Keratinocyte (primary cell): ENCODE results near the gene RANBP9. TPM values are rescaled to one million over a fixed set of nuclear protein-coding genes. Genes with fewer than 3 reads are reported as not detected.

Source experiments
- DNase-seq: peaks from one replicate; pipeline ENCODE4 v3.0.0-alpha.2; 2011; ENCODE audit warnings: low read depth, missing footprints, low spot score
- FAIRE-seq: peaks from 2 replicates; lab custom pipeline; 2011; peaks lifted over from hg19 to GRCh38; lab: Jason Lieb, UNC
- H2AFZ ChIP-seq: 2 replicates; pipeline ENCODE4 v1.6.0; 2012; ENCODE audit warnings: low read length, control low read depth, inconsistent platforms; ENCODE audit not compliant: control insufficient read depth
- H3K27ac ChIP-seq: 2 replicates; pipeline ENCODE4 v1.5.1; 2011; ENCODE audit warnings: low read length; ENCODE audit not compliant: control insufficient read depth, insufficient read depth
- H3K27me3 ChIP-seq: 3 replicates; pipeline ENCODE4 v1.6.0; 2011; ENCODE audit warnings: low read length; ENCODE audit not compliant: control insufficient read depth, insufficient read depth; ENCODE audit errors: extremely low read depth
- H3K36me3 ChIP-seq, 2 experiments: 2 replicates in 1 of 2; 3 replicates in 1 of 2; pipeline ENCODE4 v1.5.1; 2011; ENCODE audit warnings: low read length in 2 of 2, mild to moderate bottlenecking in 1 of 2; ENCODE audit not compliant: control insufficient read depth in 2 of 2, insufficient read depth in 2 of 2; ENCODE audit errors: extremely low read depth in 1 of 2
- H3K4me1 ChIP-seq: 3 replicates; pipeline ENCODE4 v1.5.1; 2011; ENCODE audit warnings: low read length; ENCODE audit not compliant: control insufficient read depth, insufficient read depth; ENCODE audit errors: extremely low read depth
- H3K4me2 ChIP-seq: 3 replicates; pipeline ENCODE4 v1.6.0; 2011; ENCODE audit warnings: low read depth, low read length; ENCODE audit not compliant: control insufficient read depth, insufficient read depth; ENCODE audit errors: extremely low read depth
- H3K4me3 ChIP-seq, 3 experiments: fragments of 200-600 bp in 1 of 3; sonication (generic) in 1 of 3; 2 replicates in 2 of 3; 3 replicates in 1 of 3; pipeline ENCODE4 v1.5.1; 2011 to 2016; ENCODE audit warnings: low read length in 3 of 3, mild to moderate bottlenecking in 3 of 3, control low read depth in 2 of 3, inconsistent platforms in 1 of 3, low read depth in 1 of 3, mixed read lengths in 1 of 3, mixed run types in 1 of 3, moderate library complexity in 1 of 3; ENCODE audit not compliant: control insufficient read depth in 2 of 3, insufficient read depth in 2 of 3; ENCODE audit errors: extremely low read depth in 1 of 3
- H3K79me2 ChIP-seq: 2 replicates; pipeline ENCODE4 v1.6.0; 2012; ENCODE audit warnings: low read length; ENCODE audit not compliant: control insufficient read depth, insufficient read depth
- H3K9ac ChIP-seq: 3 replicates; pipeline ENCODE4 v1.6.0; 2011; ENCODE audit warnings: low read length; ENCODE audit not compliant: control insufficient read depth, insufficient read depth; ENCODE audit errors: extremely low read depth
- H3K9me1 ChIP-seq: 3 replicates; pipeline ENCODE4 v1.6.0; 2011; ENCODE audit warnings: low read length; ENCODE audit not compliant: control insufficient read depth, insufficient read depth; ENCODE audit errors: extremely low read depth
- H3K9me3 ChIP-seq: 2 replicates; pipeline ENCODE4 v1.5.1; 2012; ENCODE audit warnings: low read depth, low read length; ENCODE audit not compliant: control insufficient read depth
- H4K20me1 ChIP-seq: 3 replicates; pipeline ENCODE4 v1.6.0; 2011; ENCODE audit warnings: low read length; ENCODE audit not compliant: control insufficient read depth, insufficient read depth; ENCODE audit errors: extremely low read depth
- CTCF ChIP-seq, 3 experiments: IDR thresholded peaks in 1 of 3; conservative IDR thresholded peaks in 1 of 3; optimal IDR thresholded peaks in 1 of 3; 2 replicates in 2 of 3; 3 replicates in 1 of 3; pipeline versions ENCODE3 to v1.5.1; 2011; ENCODE audit warnings: low read length in 3 of 3, mild to moderate bottlenecking in 3 of 3, moderate library complexity in 2 of 3, control low read depth in 1 of 3, inconsistent platforms in 1 of 3; ENCODE audit not compliant: insufficient read depth in 2 of 3; ENCODE audit errors: extremely low read depth in 1 of 3
- EZH2 ChIP-seq: IDR thresholded peaks from one replicate; pipeline ENCODE4 v1.6.1; 2012; ENCODE audit warnings: inconsistent platforms, mild to moderate bottlenecking, low read length, moderate library complexity
- dilution Hi-C: fragments of 300-500 bp; cut with MboI; formaldehyde crosslinking; loops from one replicate; pipeline ENCODE4 v1.7.0; 2020; ENCODE audit warnings: low sequenced_read_pairs; ENCODE audit not compliant: extremely low pct_ligation_motif_present
- polyA plus RNA-seq, 5 experiments: library from polyadenylated mRNA; depleted of rRNA in 3 of 5; stranded (reverse) in 3 of 5; stranded (forward) in 1 of 5; unstranded in 1 of 5; fragments of >200 nt; gene quantifications; 1 replicate in 1 of 5; 2 replicates in 3 of 5; 3 replicates in 1 of 5; pipeline versions ENCODE4 v1.2.1 to v1.2.3, GENCODE V29; 2011 to 2012; ENCODE audit warnings: missing spikeins in 2 of 5, low read depth in 1 of 5, low replicate concordance in 1 of 5

The RANBP9 gene
- polyA plus RNA-seq, 1 donor (not counting 4 experiments of a cell fraction or from before 2014, with no cell fraction given) = 36.7 TPM

DNA sequence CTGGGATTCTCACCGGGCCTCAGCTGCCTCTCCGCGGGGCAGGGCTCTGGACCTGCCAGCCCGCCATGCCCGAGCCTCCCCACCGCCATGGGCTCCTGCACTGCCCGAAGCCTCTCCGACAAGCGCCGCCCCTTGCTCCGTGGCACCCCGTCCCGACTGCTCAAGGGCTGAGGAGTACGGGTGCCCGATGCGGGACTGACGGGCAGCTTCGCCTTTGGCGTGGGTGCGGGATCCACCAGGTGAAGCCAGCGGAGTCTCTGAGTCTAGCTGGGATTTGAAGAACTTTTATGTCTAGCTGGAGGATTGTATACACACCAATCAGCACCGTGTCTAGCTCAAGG is 5.3 kb upstream of the RANBP9 start:
- Histone ChIP-seq H3K79me2 (no peaks in the 10 kb centered on the region), H3K9me3 (no peaks in the 10 kb centered on the region), H3K4me3 (no peak overlapping the region), H3K9me1 (no peaks in the 10 kb centered on the region), H3K36me3 (no peaks in the 10 kb centered on the region), H3K4me2 (no peak overlapping the region), H3K27ac (no peak overlapping the region), H3K4me1 (peaks cover 5% of the 10 kb centered on the region), H4K20me1 (no peaks in the 10 kb centered on the region), H3K27me3 (no peaks in the 10 kb centered on the region), H2AFZ (no peak overlapping the region), H3K9ac (no peak overlapping the region)
- FAIRE-seq (no peak), DNase-seq (no peak)
- no peak for TF ChIP-seq EZH2
- TF ChIP-seq CTCF (optimal IDR thresholded peaks at IDR 0.05 in 1 of 3, IDR thresholded peaks at IDR 0.05 in 1 of 3, conservative IDR thresholded peaks at IDR 0.05 in 1 of 3; ENCODE audit: extremely low read depth in 1 of 3, insufficient read depth in 2 of 3, low read length in 3 of 3) = no peak
- dilution Hi-C loops = no loop called here

- Histone ChIP-seq H3K4me2 (no peak overlapping the region), H3K9ac (no peak overlapping the region), H3K36me3 (no peaks in the 10 kb centered on the region), H3K27me3 (no peaks in the 10 kb centered on the region), H3K79me2 (no peaks in the 10 kb centered on the region), H3K9me1 (no peaks in the 10 kb centered on the region), H2AFZ (no peak overlapping the region), H3K27ac (no peak overlapping the region), H4K20me1 (no peaks in the 10 kb centered on the region), H3K4me3 (no peak overlapping the region), H3K4me1 (peaks cover 5% of the 10 kb centered on the region), H3K9me3 (no peaks in the 10 kb centered on the region)
- FAIRE-seq (no peak), DNase-seq (no peak)
- TF ChIP-seq EZH2 (no peak), CTCF (optimal IDR thresholded peaks at IDR 0.05 in 1 of 3, IDR thresholded peaks at IDR 0.05 in 1 of 3, conservative IDR thresholded peaks at IDR 0.05 in 1 of 3; ENCODE audit: extremely low read depth in 1 of 3, insufficient read depth in 2 of 3, low read length in 3 of 3) (no peak)
- dilution Hi-C loops = no loop called here
These were observed 4.8 kb upstream of the RANBP9 start for GRCh38 chr6:13716225-13716954.
